DND-41 (cell line): ENCODE data around the gene EFHD1.

ENCODE experiments used
- CTCF ChIP-seq: IDR thresholded peaks from 2 replicates; pipeline ENCODE4 v1.5.1; 2012; ENCODE audit warnings: borderline replicate concordance, low read length, moderate library complexity, mild to moderate bottlenecking; ENCODE audit not compliant: poor library complexity, severe bottlenecking; ENCODE audit errors: extremely low read depth
- EZH2 ChIP-seq: IDR thresholded peaks from 3 replicates; pipeline ENCODE4 v1.6.1; 2012; ENCODE audit warnings: borderline replicate concordance, low read depth, mild to moderate bottlenecking, moderate library complexity, low read length, inconsistent platforms; ENCODE audit not compliant: severe bottlenecking

GRCh38 chr2:232649033-232649432 is 15.6 kb downstream of the EFHD1 start:
- TF ChIP-seq CTCF (no peak), EZH2 (no peak)
